Activated naive CD4-positive, alpha-beta T cell treated with anti-CD3 and anti-CD28 coated beads, Interleukin-2, amount 10 ng/mL, durations not matched to agents 7 days and 5 days (primary cell): Measurements from ENCODE around the gene C5orf15.

Experiments used
- CTCF ChIA-PET: fragments of 350-600 bp; sonication (Branson Sonifier 250); formaldehyde crosslinking; loops from one replicate; lab custom pipeline; 2021; ENCODE audit warnings: antibody characterized with exemption; lab: Charles Lee
- DNase-seq: peaks from one replicate; pipeline ENCODE4 v3.0.0-alpha.2; 2020
- H3K27ac Mint-ChIP-seq: one replicate; pipeline ENCODE4 v1.8.0; 2021; ENCODE audit warnings: mild to moderate bottlenecking, moderate library complexity, mixed read lengths
- H3K27me3 Mint-ChIP-seq: one replicate; pipeline ENCODE4 v1.8.0; 2021; ENCODE audit warnings: mild to moderate bottlenecking, mixed read lengths
- H3K36me3 Mint-ChIP-seq: one replicate; pipeline ENCODE4 v1.8.0; 2021; ENCODE audit warnings: mixed read lengths
- H3K4me1 Mint-ChIP-seq: one replicate; pipeline ENCODE4 v1.8.0; 2021; ENCODE audit warnings: mixed read lengths
- H3K4me3 Mint-ChIP-seq: one replicate; pipeline ENCODE4 v1.8.0; 2021; ENCODE audit warnings: mild to moderate bottlenecking, moderate library complexity, mixed read lengths
- H3K9me3 Mint-ChIP-seq: one replicate; pipeline ENCODE4 v1.8.0; 2021; ENCODE audit warnings: mixed read lengths

C5orf15 gene

GRCh38 chr5:133934822-133935666 lies 33.4 kb downstream of the C5orf15 start:
- Mint-ChIP-seq H3K9me3 (peaks cover 3% of the 10 kb centered on the region), H3K4me3 (no peak overlapping the region), H3K4me1 (peaks cover 27% of the 10 kb centered on the region), H3K27ac (no peak overlapping the region), H3K27me3 (peaks cover 5% of the 10 kb centered on the region), H3K36me3 (peaks cover 2% of the 10 kb centered on the region)
- CTCF ChIA-PET: no interaction called here
- DNase-seq: no peak

- peaks cover 5% of the 10 kb centered on the region for H3K27me3 Mint-ChIP-seq
- H3K27ac Mint-ChIP-seq: no peak overlapping the region
- H3K4me1 Mint-ChIP-seq: peaks cover 30% of the 10 kb centered on the region
- peaks cover 2% of the 10 kb centered on the region for H3K36me3 Mint-ChIP-seq
- H3K4me3 Mint-ChIP-seq: no peak overlapping the region
- no peak for DNase-seq
- H3K9me3 Mint-ChIP-seq: peaks cover 3% of the 10 kb centered on the region
- CTCF ChIA-PET: no interaction called here
These were observed 34.1 kb downstream of the C5orf15 start for GRCh38 chr5:133934311-133934710.

DNA sequence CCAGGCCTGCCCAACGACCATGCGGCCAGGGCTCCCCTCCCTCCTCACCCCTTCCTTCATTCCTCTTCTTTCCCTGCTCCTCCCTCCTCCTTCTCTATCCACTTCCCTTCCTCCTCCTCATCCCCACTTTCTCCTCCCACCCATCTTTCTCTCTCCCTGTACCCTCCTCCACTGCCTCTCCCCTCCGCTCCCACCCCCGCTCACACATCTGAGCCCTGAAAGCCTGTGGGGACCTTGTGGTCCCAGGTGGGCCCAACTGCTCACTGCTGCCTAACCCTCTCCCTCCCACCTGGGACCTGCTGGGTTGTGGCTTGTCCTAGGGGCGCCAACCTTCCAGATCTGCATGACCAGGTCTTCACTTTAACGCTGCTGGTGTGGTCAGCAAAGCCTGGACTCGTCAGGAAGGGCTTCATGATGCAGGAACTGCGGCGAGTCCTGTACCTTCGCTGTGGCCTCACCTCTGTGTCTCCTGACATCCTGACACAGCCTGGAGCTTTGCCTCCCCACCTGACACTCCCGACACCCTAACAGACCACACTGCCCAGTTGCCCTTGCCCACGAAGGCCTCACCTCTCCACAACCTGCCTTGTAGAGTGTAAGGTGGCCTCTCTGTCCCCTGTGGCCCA lies 34.6 kb downstream of the C5orf15 start:
- H3K36me3 Mint-ChIP-seq: peaks cover 2% of the 10 kb centered on the region
- DNase-seq: no peak
- peaks cover 5% of the 10 kb centered on the region for H3K27me3 Mint-ChIP-seq
- CTCF ChIA-PET: no interaction called here
- no peak overlapping the region for H3K27ac Mint-ChIP-seq
- peaks cover 29% of the 10 kb centered on the region for H3K4me1 Mint-ChIP-seq
- no peak overlapping the region for H3K4me3 Mint-ChIP-seq
- peaks cover 3% of the 10 kb centered on the region for H3K9me3 Mint-ChIP-seq

GRCh38 chr5:133933169-133933509 lies 35.3 kb downstream of the C5orf15 start:
- DNase-seq: no peak
- Mint-ChIP-seq H3K27ac (no peak overlapping the region), H3K27me3 (peaks cover 5% of the 10 kb centered on the region), H3K4me3 (no peak overlapping the region), H3K9me3 (peaks cover 3% of the 10 kb centered on the region), H3K36me3 (peaks cover 2% of the 10 kb centered on the region), H3K4me1 (peaks cover 29% of the 10 kb centered on the region)
- CTCF ChIA-PET: no interaction called here

GRCh38 chr5:133932441-133933168 lies 35.8 kb downstream of the C5orf15 start:
- peaks cover 29% of the 10 kb centered on the region for H3K4me1 Mint-ChIP-seq
- peaks cover 3% of the 10 kb centered on the region for H3K9me3 Mint-ChIP-seq
- peaks cover 2% of the 10 kb centered on the region for H3K36me3 Mint-ChIP-seq
- no peak for DNase-seq
- H3K27ac Mint-ChIP-seq: no peak overlapping the region
- peaks cover 5% of the 10 kb centered on the region for H3K27me3 Mint-ChIP-seq
- CTCF ChIA-PET: no interaction called here
- H3K4me3 Mint-ChIP-seq: no peak overlapping the region

DNA sequence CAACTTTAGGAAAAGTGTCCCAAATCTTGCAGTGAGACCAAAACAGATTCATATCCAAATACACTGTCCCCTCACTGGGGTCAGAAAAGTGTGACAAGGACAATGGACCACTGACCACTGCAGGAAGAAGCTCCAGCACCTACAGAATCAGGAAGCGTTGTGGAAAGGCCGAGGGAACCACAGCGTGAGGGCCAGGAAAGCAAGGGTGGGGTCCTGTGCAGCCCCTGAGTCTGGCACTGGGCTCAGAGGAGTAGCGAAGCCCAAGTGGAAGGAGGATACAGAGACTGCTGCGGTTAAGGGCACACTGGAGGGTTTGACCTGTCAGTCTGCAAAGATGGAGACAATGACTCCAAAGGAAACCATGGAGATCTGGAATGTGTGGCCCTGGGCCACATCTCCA lies 36.9 kb downstream of the C5orf15 start:
- no peak overlapping the region for H3K27ac Mint-ChIP-seq
- CTCF ChIA-PET: no interaction called here

DNA sequence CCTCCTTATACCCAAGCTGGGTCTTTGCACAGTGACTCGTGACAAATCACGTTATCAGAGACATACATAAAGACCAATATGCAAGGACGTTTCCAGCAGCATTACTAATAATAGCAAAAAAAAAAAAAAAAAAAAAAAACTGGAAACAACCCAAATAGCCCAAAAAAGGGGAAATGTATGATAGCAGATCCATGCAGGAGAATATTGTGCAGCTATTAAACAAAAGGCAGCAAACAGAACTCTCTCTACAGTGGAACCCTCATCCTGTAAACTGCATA lies 37.7 kb downstream of the C5orf15 start:
- peak overlapping the region; percentile 86 for H3K27ac Mint-ChIP-seq
- H3K9me3 Mint-ChIP-seq: no peaks in the 10 kb centered on the region
- CTCF ChIA-PET: interaction anchor here (1.2 to 1.7 kb wide), 4 partner anchors 14 to 109 kb away, joined by 3 to 6 read pairs (median 6); no protein-coding TSS in a partner anchor
- H3K27me3 Mint-ChIP-seq: no peaks in the 10 kb centered on the region
- peak overlapping the region; percentile 62 for H3K4me3 Mint-ChIP-seq
- DNase-seq: no peak
- no peaks in the 10 kb centered on the region for H3K36me3 Mint-ChIP-seq
- peaks cover 29% of the 10 kb centered on the region for H3K4me1 Mint-ChIP-seq

More for the DNA sequence above, 36.9 kb downstream of the C5orf15 start:
- H3K9me3 Mint-ChIP-seq: no peaks in the 10 kb centered on the region
- peaks cover 3% of the 10 kb centered on the region for H3K27me3 Mint-ChIP-seq
- peaks cover 29% of the 10 kb centered on the region for H3K4me1 Mint-ChIP-seq
- no peak for DNase-seq
- H3K4me3 Mint-ChIP-seq: no peak overlapping the region
- H3K36me3 Mint-ChIP-seq: peaks cover under 1% of the 10 kb centered on the region

DNA sequence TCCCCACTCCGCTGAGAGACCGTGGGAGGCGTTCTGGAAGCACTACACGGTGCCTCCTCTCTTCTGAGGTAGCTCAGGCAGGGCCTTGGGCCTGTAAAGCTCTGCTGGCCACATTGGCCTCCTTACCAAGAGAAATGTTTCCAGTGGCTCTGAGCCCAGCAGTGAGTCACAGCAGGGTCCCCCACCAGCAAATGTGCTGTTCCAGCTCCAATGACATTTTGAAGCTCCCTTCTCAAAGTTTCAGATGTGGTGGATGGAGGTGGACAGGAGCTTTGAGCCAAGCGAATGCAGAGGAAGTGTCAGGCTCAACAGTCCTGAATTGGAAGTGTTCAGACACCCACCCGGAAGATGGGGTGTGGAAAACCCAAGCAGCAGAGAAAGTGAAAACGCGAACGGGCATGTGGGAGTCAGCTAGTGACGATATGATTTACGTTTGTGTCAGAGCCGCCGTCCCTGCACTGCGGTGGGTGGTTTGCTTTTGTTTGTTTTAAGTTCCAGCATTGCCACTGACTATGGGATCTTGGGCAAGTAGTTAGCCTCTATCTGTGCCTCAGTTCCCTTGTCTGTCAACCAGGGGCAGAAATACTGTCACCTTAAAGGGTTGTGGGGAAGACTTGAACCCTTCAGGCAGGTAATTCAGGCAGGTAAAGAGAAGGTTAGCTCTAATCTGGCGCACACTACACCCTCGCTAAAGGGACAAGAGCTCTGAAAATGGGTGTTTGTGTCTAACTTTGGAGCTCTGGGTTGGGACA lies 38.2 kb downstream of the C5orf15 start:
- Mint-ChIP-seq H3K4me1 (peaks cover 29% of the 10 kb centered on the region), H3K4me3 (peak overlapping the region; percentile 62), H3K9me3 (no peaks in the 10 kb centered on the region), H3K27me3 (peaks cover 2% of the 10 kb centered on the region), H3K27ac (peak overlapping the region; percentile 86), H3K36me3 (no peaks in the 10 kb centered on the region)
- peak; percentile 66 for DNase-seq
- CTCF ChIA-PET: interaction anchor here (0.8 to 1.7 kb wide), 5 partner anchors 14 to 109 kb away, joined by 3 to 6 read pairs (median 5); no protein-coding TSS in a partner anchor

DNA sequence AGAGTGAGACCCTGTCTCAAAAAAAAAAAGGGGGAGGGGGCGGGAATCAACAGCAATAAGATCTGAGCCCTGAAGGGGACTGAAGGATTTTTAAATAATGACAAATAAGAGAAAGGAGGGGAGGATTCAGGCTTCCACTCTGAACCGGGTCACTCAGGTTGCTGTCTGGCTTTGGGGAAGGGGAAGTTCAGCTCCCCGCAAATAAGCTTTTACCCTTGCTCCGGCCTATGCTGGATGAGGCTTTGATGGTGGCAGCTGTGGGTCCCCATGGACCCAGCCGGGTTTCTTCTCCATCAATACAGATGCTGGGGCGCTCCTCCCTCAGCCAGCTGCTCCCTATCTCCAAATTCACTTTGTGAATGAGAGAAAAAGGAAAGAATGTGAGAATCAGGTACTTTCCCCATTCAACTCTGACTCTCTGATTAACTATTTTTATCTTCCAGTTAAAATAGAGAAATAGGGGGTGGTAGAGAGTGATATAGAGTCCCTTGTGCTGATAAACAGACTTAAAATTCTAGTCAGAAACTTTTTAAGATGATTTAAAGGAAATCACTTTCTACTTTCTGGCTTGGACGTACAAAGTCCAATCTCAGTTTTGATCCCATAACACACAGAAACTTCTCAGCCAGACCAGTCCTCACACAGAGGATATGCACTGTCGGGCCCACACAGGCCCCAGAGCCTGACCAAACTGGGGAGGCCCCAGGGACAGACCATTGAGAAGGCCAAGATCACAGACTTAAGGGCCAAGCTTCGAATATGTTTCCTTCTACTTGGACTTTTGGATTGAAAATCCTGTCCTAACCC lies 39.6 kb downstream of the C5orf15 start:
- Mint-ChIP-seq H3K9me3 (no peaks in the 10 kb centered on the region), H3K27me3 (peaks cover 15% of the 10 kb centered on the region), H3K4me1 (peaks cover 29% of the 10 kb centered on the region), H3K36me3 (no peaks in the 10 kb centered on the region), H3K27ac (no peak overlapping the region), H3K4me3 (no peak overlapping the region)
- DNase-seq: no peak
- CTCF ChIA-PET: interaction anchor here (0.8 kb wide), 1 partner anchor 16 kb away, joined by 3 read pairs; no protein-coding TSS in a partner anchor

DNA sequence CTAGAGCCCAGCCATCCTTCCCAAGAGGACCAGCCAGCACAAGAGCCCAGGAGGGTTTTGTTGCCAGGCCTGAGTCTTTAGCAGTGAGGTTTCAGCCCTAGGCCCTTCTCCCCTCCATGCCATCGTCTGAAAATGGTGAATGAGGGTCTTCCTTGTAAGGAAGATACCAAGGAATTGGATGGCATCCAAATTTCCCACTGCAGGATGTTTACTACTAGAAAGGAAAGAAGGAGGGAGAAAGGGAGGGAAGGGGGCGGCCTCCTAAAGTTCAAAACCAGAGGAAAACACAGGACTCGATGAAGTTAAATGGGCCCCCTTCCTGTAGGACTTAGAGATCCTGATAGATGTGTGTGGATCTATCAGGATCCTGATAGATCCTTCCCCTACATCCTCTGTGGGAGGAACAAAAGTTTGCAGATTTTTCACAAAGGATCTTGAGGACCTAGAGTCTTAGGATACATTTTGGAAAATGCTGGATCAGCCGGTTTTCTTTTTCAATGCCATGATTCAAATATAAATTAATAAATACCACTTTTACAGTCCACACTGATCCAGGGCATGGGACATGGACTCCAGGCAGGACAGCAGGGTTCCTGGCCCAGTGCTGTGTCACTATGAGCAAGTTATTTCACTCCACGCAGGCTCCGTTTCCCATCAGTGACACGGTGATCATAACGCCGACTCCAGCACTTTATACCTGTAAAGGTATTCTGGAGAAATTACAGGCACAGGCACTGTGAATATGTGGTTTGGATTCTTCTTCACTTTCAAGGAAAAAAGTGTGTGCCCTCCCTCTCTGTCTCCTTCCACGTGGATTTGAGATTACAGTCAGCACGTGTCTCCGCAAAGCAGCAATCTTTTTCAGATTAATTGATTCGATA lies 40.9 kb downstream of the C5orf15 start:
- CTCF ChIA-PET: no interaction called here

DNA sequence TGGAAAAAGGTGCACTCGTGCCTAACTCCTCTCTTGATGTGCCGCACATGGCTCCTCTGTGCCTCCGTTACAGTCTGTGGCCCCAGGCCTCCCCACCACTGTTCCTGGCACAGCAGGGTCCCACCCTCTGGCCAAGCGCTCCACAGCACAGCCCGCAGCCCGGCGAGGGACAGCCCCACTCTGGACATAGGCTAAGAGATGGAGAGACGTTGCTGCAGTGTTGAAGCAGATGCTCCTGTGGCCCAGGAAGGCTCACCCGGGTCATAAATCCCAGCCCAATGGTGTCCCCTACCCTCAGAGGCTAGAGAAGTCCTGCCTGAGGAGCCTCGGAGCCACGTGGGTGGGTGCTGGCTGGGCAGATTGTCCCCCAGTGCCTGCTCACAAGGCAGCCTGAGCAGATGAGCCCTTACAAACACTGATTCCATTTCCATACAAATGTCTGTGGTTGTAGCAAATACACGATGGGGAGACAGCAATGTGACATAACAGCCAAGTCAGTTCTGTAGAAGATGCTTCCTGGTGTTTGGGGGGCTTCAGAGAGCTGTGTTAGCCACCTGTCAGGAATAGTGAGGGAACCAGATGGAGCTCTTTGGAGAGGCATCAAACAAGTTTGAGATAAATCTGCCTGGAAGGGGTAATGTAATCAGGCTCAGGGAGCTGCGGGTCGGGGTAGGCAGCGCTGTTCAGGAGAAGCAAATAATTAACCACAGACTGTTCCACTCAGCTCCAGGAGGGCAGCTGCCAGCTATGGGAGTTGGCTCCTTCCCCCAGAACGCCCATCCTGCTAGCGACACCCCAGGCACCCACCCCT lies 41.7 kb downstream of the C5orf15 start:
- Mint-ChIP-seq H3K4me3 (no peak overlapping the region), H3K27ac (no peak overlapping the region), H3K4me1 (peaks cover 19% of the 10 kb centered on the region), H3K27me3 (peaks cover 23% of the 10 kb centered on the region), H3K9me3 (no peaks in the 10 kb centered on the region), H3K36me3 (no peaks in the 10 kb centered on the region)
- CTCF ChIA-PET: no interaction called here
- no peak for DNase-seq

More for the DNA sequence above, 40.9 kb downstream of the C5orf15 start:
- peaks cover 21% of the 10 kb centered on the region for H3K27me3 Mint-ChIP-seq
- H3K9me3 Mint-ChIP-seq: no peaks in the 10 kb centered on the region
- H3K36me3 Mint-ChIP-seq: no peaks in the 10 kb centered on the region
- DNase-seq: no peak
- no peak overlapping the region for H3K27ac Mint-ChIP-seq
- peaks cover 24% of the 10 kb centered on the region for H3K4me1 Mint-ChIP-seq
- H3K4me3 Mint-ChIP-seq: no peak overlapping the region

DNA sequence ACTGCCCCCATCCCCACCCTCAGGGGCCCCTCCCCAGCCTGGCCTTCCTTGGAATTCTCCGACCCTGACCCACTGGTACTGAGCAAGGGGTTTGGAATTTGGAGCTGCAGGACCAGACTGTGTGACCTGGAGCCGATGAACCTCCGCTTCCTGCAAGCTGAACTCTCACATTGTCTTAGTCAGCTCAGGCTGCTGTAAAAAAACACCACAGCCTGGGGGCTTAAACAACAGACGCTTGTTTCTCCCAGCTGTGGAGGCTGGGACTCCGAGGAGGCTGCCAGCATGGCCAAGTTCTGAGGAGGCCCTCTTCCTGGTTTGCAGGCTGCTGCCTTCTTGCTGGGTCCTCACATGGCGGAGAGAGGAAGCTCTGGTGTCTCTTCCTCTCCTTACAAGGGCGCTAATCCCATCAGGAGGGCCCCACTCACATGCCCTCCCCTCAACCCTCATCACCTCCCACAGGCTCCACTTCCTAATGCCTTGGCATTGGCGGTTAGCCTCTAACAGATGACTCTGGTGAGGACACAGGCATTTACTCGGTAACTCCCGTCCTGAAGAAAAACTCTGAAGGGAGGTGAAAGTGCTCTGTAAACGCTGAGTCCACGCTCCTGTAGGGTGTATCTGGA lies 42.4 kb downstream of the C5orf15 start:
- CTCF ChIA-PET: no interaction called here
- Mint-ChIP-seq H3K27ac (no peak overlapping the region), H3K4me3 (no peak overlapping the region)

More for the DNA sequence above, 42.4 kb downstream of the C5orf15 start:
- DNase-seq: no peak
- Mint-ChIP-seq H3K9me3 (no peaks in the 10 kb centered on the region), H3K36me3 (no peaks in the 10 kb centered on the region), H3K4me1 (peaks cover 12% of the 10 kb centered on the region), H3K27me3 (peaks cover 25% of the 10 kb centered on the region)
